MM.1S (cell line): ENCODE data around the gene NUP214.

Experiments used
- DNase-seq: peaks from one replicate; pipeline ENCODE4 v3.0.0-alpha.2; 2015
- H2AFZ ChIP-seq: fragments of 300-600 bp; sonication (generic); 2 replicates; pipeline ENCODE4 v1.6.0; 2016; ENCODE audit warnings: antibody characterized with exemption, low read length
- H3F3A ChIP-seq: fragments of 300-600 bp; sonication (generic); 2 replicates; pipeline ENCODE4 v1.6.1; 2016; ENCODE audit warnings: mild to moderate bottlenecking, antibody characterized with exemption, low read length, moderate library complexity, mixed read lengths; ENCODE audit not compliant: insufficient read depth
- H3K27ac ChIP-seq: fragments of 300-600 bp; sonication (generic); 2 replicates; pipeline ENCODE4 v1.5.1; 2016; ENCODE audit warnings: mild to moderate bottlenecking, low read length
- H3K27me3 ChIP-seq: fragments of 300-600 bp; sonication (generic); replicated peaks from 2 replicates; pipeline ENCODE4 v1.6.0; 2016; ENCODE audit warnings: low read length; ENCODE audit not compliant: insufficient read depth
- H3K36me3 ChIP-seq: fragments of 300-600 bp; sonication (generic); replicated peaks from 2 replicates; pipeline ENCODE4 v1.6.1; 2016; ENCODE audit warnings: mild to moderate bottlenecking, low read length, mixed read lengths; ENCODE audit not compliant: insufficient read depth
- H3K4me1 ChIP-seq: fragments of 300-600 bp; sonication (generic); 2 replicates; pipeline ENCODE4 v1.6.1; 2016; ENCODE audit warnings: low read length, mixed read lengths
- H3K4me2 ChIP-seq: fragments of 300-600 bp; sonication (generic); 2 replicates; pipeline ENCODE4 v1.6.0; 2016; ENCODE audit warnings: low read depth, low read length
- H3K4me3 ChIP-seq: fragments of 300-600 bp; sonication (generic); 2 replicates; pipeline ENCODE4 v1.5.1; 2016; ENCODE audit warnings: low read length, mixed read lengths
- H3K79me2 ChIP-seq: fragments of 300-600 bp; sonication (generic); 2 replicates; pipeline ENCODE4 v1.6.1; 2016; ENCODE audit warnings: mixed run types, low read length, mixed read lengths
- H3K9ac ChIP-seq: fragments of 300-600 bp; sonication (generic); 2 replicates; pipeline ENCODE4 v1.6.1; 2016; ENCODE audit warnings: low read length, mixed read lengths
- H3K9me2 ChIP-seq: fragments of 300-600 bp; sonication (generic); replicated peaks from 2 replicates; pipeline ENCODE4 v1.6.1; 2016; ENCODE audit warnings: mild to moderate bottlenecking, low read length, mixed read lengths; ENCODE audit not compliant: insufficient read depth
- H3K9me3 ChIP-seq: fragments of 300-600 bp; sonication (generic); replicated peaks from 2 replicates; pipeline ENCODE4 v1.6.1; 2016; ENCODE audit warnings: mild to moderate bottlenecking, low read length, mixed read lengths; ENCODE audit not compliant: insufficient read depth
- H4K20me1 ChIP-seq: fragments of 300-600 bp; sonication (generic); 2 replicates; pipeline ENCODE4 v1.6.1; 2016; ENCODE audit warnings: mild to moderate bottlenecking, low read length, moderate library complexity, mixed read lengths; ENCODE audit not compliant: insufficient read depth
- CTCF ChIP-seq: fragments of 300-600 bp; sonication (generic); IDR thresholded peaks from 2 replicates; pipeline ENCODE4 v1.5.1; 2016; ENCODE audit warnings: antibody characterized with exemption, low read length, mixed read lengths
- EZH2 ChIP-seq: fragments of 300-600 bp; sonication (generic); optimal IDR thresholded peaks from 2 replicates; pipeline ENCODE3; 2017; ENCODE audit warnings: low read depth, mild to moderate bottlenecking, antibody characterized with exemption, low read length, mixed read lengths
- EZH2phosphoT487 ChIP-seq: fragments of 300-600 bp; sonication (generic); IDR thresholded peaks from 2 replicates; pipeline ENCODE4 v1.6.1; 2018; ENCODE audit warnings: antibody characterized with exemption, low read length

NUP214 gene

GRCh38 chr9:131214876-131215275 is 89.5 kb downstream of the NUP214 start:
- no peak overlapping the region for H3K4me2 ChIP-seq
- DNase-seq, result no peak
- H3K9me3 ChIP-seq, result no peaks in the 10 kb centered on the region
- no peak overlapping the region for H3K9ac ChIP-seq
- no peaks in the 10 kb centered on the region for H3K9me2 ChIP-seq
- no peaks in the 10 kb centered on the region for H3K4me1 ChIP-seq
- TF ChIP-seq CTCF, result no peak
- no peak for TF ChIP-seq EZH2phosphoT487
- TF ChIP-seq EZH2, result no peak
- H4K20me1 ChIP-seq, result no peaks in the 10 kb centered on the region
- no peaks in the 10 kb centered on the region; the same call in 1 of the 2 replicates for H3F3A ChIP-seq
- no peak overlapping the region for H3K27ac ChIP-seq
- H2AFZ ChIP-seq, result no peak overlapping the region
- H3K79me2 ChIP-seq, result no peaks in the 10 kb centered on the region
- H3K4me3 ChIP-seq, result no peak overlapping the region
- H3K27me3 ChIP-seq, result no peaks in the 10 kb centered on the region
- no peaks in the 10 kb centered on the region for H3K36me3 ChIP-seq

GRCh38 chr9:131216806-131217205 is 91.4 kb downstream of the NUP214 start:
- H3K4me2 ChIP-seq, result no peak overlapping the region
- no peak overlapping the region for H2AFZ ChIP-seq
- H3K9ac ChIP-seq, result no peak overlapping the region
- no peaks in the 10 kb centered on the region for H4K20me1 ChIP-seq
- no peaks in the 10 kb centered on the region for H3F3A ChIP-seq
- H3K79me2 ChIP-seq, result no peaks in the 10 kb centered on the region
- no peaks in the 10 kb centered on the region for H3K36me3 ChIP-seq
- H3K4me1 ChIP-seq, result no peaks in the 10 kb centered on the region
- no peak for TF ChIP-seq EZH2
- no peak for TF ChIP-seq EZH2phosphoT487
- no peak for TF ChIP-seq CTCF
- no peak for DNase-seq
- no peak overlapping the region for H3K4me3 ChIP-seq
- H3K9me3 ChIP-seq, result no peaks in the 10 kb centered on the region
- H3K27ac ChIP-seq, result no peak overlapping the region
- no peaks in the 10 kb centered on the region for H3K27me3 ChIP-seq
- no peaks in the 10 kb centered on the region for H3K9me2 ChIP-seq

- Histone ChIP-seq H4K20me1 (no peaks in the 10 kb centered on the region), H3F3A (no peaks in the 10 kb centered on the region), H3K9ac (no peak overlapping the region), H3K9me3 (no peaks in the 10 kb centered on the region), H3K36me3 (no peaks in the 10 kb centered on the region), H3K4me2 (no peak overlapping the region), H3K4me1 (no peaks in the 10 kb centered on the region), H3K27ac (no peak overlapping the region), H2AFZ (no peak overlapping the region), H3K27me3 (no peaks in the 10 kb centered on the region), H3K4me3 (no peak overlapping the region), H3K79me2 (no peaks in the 10 kb centered on the region), H3K9me2 (no peaks in the 10 kb centered on the region)
- TF ChIP-seq EZH2, result no peak
- no peak for TF ChIP-seq CTCF
- no peak for TF ChIP-seq EZH2phosphoT487
- no peak for DNase-seq
Observed at GRCh38 chr9:131217331-131218031, 92.1 kb downstream of the NUP214 start.
